K562 (cell line): ENCODE data around the gene ZBTB20. TPM values are rescaled to one million over a fixed set of nuclear protein-coding genes. Genes with fewer than 3 reads are reported as not detected.

Experiments
- ATAC-seq: fragments of 200-7000 bp; cut with Tn5 transposase; 3 replicates; pipeline ENCODE4 v1.9.1; 2020; ENCODE audit warnings: moderate library complexity
- BruUV-seq: library from RNA; stranded (reverse); fragments of 400-500 nt; replicated peaks from 2 replicates; lab custom pipeline; 2021; lab: Mats Ljungman, UMichigan
- CTCF ChIA-PET: fragments of 300-600 bp; formaldehyde crosslinking; extraction: SDS; loops from one replicate; lab custom pipeline; 2021; ENCODE audit warnings: low intra/inter-chr PET ratio; lab: Yijun Ruan, JAX
- POLR2A ChIA-PET: fragments of 300-600, 350-650 bp; sonication (Branson Sonifier 250); formaldehyde crosslinking; extraction: SDS; loops from one replicate; lab custom pipeline; 2021; ENCODE audit warnings: antibody characterized with exemption, inconsistent platforms; lab: Yijun Ruan, JAX
- DNase-seq, 4 experiments: peaks; one replicate each; pipeline versions ENCODE4 v3.0.0 to v3.0.0-alpha.2; 2011 to 2018; ENCODE audit warnings: low spot score in 3 of 4, mixed read lengths in 3 of 4; ENCODE audit errors: extremely low read depth in 1 of 4
- FAIRE-seq: peaks from 2 replicates; lab custom pipeline; 2011; peaks lifted over from hg19 to GRCh38; lab: Jason Lieb, UNC
- H2AFZ ChIP-seq: 2 replicates; pipeline ENCODE4 v1.6.0; 2011; ENCODE audit warnings: low read depth, low read length, control low read depth, inconsistent platforms
- H3K27ac ChIP-seq: fragments of 200-600 bp; 3 replicates; pipeline ENCODE4 v1.8.0; 2011; ENCODE audit warnings: low read depth, mild to moderate bottlenecking, control low read depth, inconsistent platforms, low read length, moderate library complexity, mixed read lengths; ENCODE audit errors: extremely low read depth
- H3K27me3 ChIP-seq, 2 experiments: fragments of 300-600 bp in 1 of 2; 2 replicates in 1 of 2; 3 replicates in 1 of 2; pipeline versions ENCODE4 v1.6.0 to v1.8.0; 2011; ENCODE audit warnings: inconsistent platforms in 2 of 2, low read length in 2 of 2, mild to moderate bottlenecking in 1 of 2, mixed read lengths in 1 of 2, moderate library complexity in 1 of 2; ENCODE audit not compliant: control insufficient read depth in 2 of 2, insufficient read depth in 2 of 2
- H3K36me3 ChIP-seq: fragments of 300-600 bp; 3 replicates; pipeline ENCODE4 v1.8.0; 2011; ENCODE audit warnings: mild to moderate bottlenecking, low read length, inconsistent platforms; ENCODE audit not compliant: control insufficient read depth, insufficient read depth
- H3K4me1 ChIP-seq, 2 experiments: fragments of 200-600 bp in 1 of 2; replicated peaks in 1 of 2; 2 replicates in 1 of 2; 3 replicates in 1 of 2; pipeline versions ENCODE4 v1.5.1 to v1.8.0; 2011; ENCODE audit warnings: inconsistent platforms in 2 of 2, low read length in 2 of 2, mild to moderate bottlenecking in 1 of 2, mixed read lengths in 1 of 2, moderate library complexity in 1 of 2; ENCODE audit not compliant: control insufficient read depth in 2 of 2, insufficient read depth in 2 of 2
- H3K4me2 ChIP-seq: 2 replicates; pipeline ENCODE4 v1.6.1; 2011; ENCODE audit warnings: low read length, control low read depth, inconsistent platforms, mixed read lengths; ENCODE audit not compliant: insufficient read depth
- H3K4me3 ChIP-seq: fragments of 200-600 bp; sonication (generic), shearing (Covaris generic); 2 replicates; pipeline ENCODE4 v1.5.1; 2016; ENCODE audit warnings: control low read depth, inconsistent platforms
- H3K79me2 ChIP-seq: fragments of 200-600 bp; 3 replicates; pipeline ENCODE4 v1.8.0; 2011; ENCODE audit warnings: low read length, inconsistent platforms; ENCODE audit not compliant: control insufficient read depth, insufficient read depth
- H3K9ac ChIP-seq, 2 experiments: 2 replicates each; pipeline versions ENCODE4 v1.6.0 to v1.6.1; 2011; ENCODE audit warnings: low read depth in 2 of 2, low read length in 2 of 2, control low read depth in 1 of 2, inconsistent platforms in 1 of 2, mild to moderate bottlenecking in 1 of 2, mixed read lengths in 1 of 2; ENCODE audit not compliant: insufficient read depth in 1 of 2
- H3K9me1 ChIP-seq: one replicate; pipeline ENCODE4 v1.6.0; 2011; ENCODE audit warnings: inconsistent platforms, mild to moderate bottlenecking, low read length, moderate library complexity; ENCODE audit not compliant: control insufficient read depth, insufficient read depth
- H3K9me3 ChIP-seq: replicated peaks from 2 replicates; pipeline ENCODE4 v1.5.1; 2011; ENCODE audit warnings: low read depth, low read length, inconsistent platforms; ENCODE audit not compliant: control insufficient read depth, insufficient read depth
- H4K20me1 ChIP-seq: replicated peaks from 2 replicates; pipeline ENCODE4 v1.6.1; 2011; ENCODE audit warnings: low read length, inconsistent platforms, mixed read lengths; ENCODE audit not compliant: control insufficient read depth, insufficient read depth
- GTF2F1 ChIP-seq: IDR thresholded peaks from 2 replicates; pipeline ENCODE4 v1.6.1; 2011; ENCODE audit warnings: low read depth, low read length, improper control_type of control experiment
- NFATC3 ChIP-seq: fragments of 450-650 bp; IDR thresholded peaks from 2 replicates; pipeline ENCODE4 v1.6.1; 2017; ENCODE audit warnings: mild to moderate bottlenecking
- PHB ChIP-seq: fragments of 250-450 bp; sonication (Bioruptor Pico); IDR thresholded peaks from 2 replicates; pipeline ENCODE4 v1.5.0; 2021
- TCF7 ChIP-seq: sonication (generic); IDR thresholded peaks from 2 replicates; pipeline ENCODE4 v1.6.1; 2016; ENCODE audit warnings: antibody characterized with exemption, borderline replicate concordance
- TRIM24 ChIP-seq, 2 experiments: fragments of 450-650 bp; IDR thresholded peaks; 2 replicates each; pipeline ENCODE4 v1.6.1; 2016
- WGBS: fragments of 100-300 bp; shearing (Covaris generic); methylation state at CpG from one replicate; pipeline ENCODE4 v1.1.6; 2016; ENCODE audit warnings: low coverage, mixed read lengths; ENCODE audit not compliant: insufficient coverage; ENCODE audit errors: missing lambda C conversion rate; 5-methylcytosine and 5-hydroxymethylcytosine counted together
- in situ Hi-C: fragments of 300-500 bp; cut with MboI; formaldehyde crosslinking; loops from 4 replicates; pipeline ENCODE4 v1.15.0; 2018; ENCODE audit warnings: inconsistent platforms, mixed read lengths
- intact Hi-C: fragments of 100-400 bp; cut with micrococcal nuclease; formaldehyde crosslinking; loops from 2 replicates; pipeline ENCODE4 v1.14.2; 2022
- polyA plus RNA-seq, 8 experiments: library from polyadenylated mRNA; depleted of rRNA in 4 of 8; stranded (reverse) in 5 of 8; unstranded in 3 of 8; fragments of >200 nt; fragmentation: Nextera tagmentation in 2 of 8; fragmentation: Illumina TruSeq in 1 of 8; extraction: Ambion mirVana in 2 of 8; extraction: Trizol in 1 of 8; gene quantifications; 2 replicates each; pipeline versions ENCODE4 v1.2.1 to v1.2.3, GENCODE V29; 2011 to 2014; ENCODE audit warnings: inconsistent platforms in 1 of 8, missing spikeins in 1 of 8
- total RNA-seq, 7 experiments: library from RNA; depleted of rRNA in 6 of 7; stranded (reverse); fragments of >200 nt in 6 of 7; fragmentation: Illumina TruSeq in 2 of 7; extraction: Trizol in 2 of 7; gene quantifications; 2 replicates each; pipeline versions ENCODE4 v1.2.1 to v1.2.3, GENCODE V29; 2011 to 2021; ENCODE audit warnings: low replicate concordance in 1 of 7
- TF ChIP-seq, protein P1 (sequence below): fragments of 450-650 bp; formaldehyde crosslinking; IDR thresholded peaks from 2 replicates; pipeline ENCODE4 v1.4.0; 2020; ENCODE audit warnings: mild to moderate bottlenecking, moderate library complexity
- TF ChIP-seq, protein P2 (sequence below): fragments of 150-350 bp; IDR thresholded peaks from 2 replicates; pipeline ENCODE4 v1.6.1; 2014; ENCODE audit warnings: low read depth, mild to moderate bottlenecking, low read length, borderline replicate concordance
- TF ChIP-seq, protein P3 (sequence below): fragments of 250-450 bp; sonication (Bioruptor Pico); IDR thresholded peaks from 2 replicates; pipeline ENCODE4 v1.4.0; 2020

Gene ZBTB20
- total and polyA plus RNA-seq, 9 of the 15 experiments (the other 6 are each of a cell fraction or from before 2014, with no cell fraction given) = 0.17 to 1.7 (median 0.45) TPM

DNA sequence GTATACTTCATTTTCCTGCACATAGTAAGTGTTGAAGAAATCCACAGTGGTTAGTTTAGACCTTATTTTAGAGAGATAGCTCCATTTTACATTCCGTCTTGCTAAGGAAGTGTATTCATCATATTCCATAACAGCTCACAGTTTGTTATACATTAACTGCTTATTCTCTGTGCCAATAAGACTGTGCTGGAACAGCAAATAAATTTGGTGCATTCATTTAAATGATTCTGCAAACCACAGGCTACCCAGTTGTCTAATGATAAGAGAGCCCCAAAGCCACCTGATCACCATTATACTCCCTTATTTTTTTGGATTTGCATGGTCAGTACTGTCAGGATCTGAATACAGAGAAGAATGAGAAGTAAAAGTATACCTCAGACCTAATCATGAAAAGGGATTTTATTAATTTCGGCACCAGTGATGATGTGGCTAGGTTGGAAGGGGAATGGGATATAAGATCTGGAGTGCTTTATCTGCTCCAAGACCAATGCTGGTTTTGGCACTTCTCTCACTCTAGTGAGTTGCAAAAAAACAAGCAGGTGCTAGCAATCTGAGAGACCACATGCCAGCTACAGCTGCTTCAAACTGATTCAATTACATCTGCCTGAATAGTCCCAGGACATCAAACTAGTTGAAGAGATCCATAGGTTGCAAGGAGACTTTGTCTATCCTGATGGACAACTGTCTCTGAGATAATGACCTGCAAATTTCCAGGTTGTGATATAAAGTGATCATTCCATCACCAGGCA lies 254.8 kb downstream of the ZBTB20 start:
- DNase-seq (no peak), ATAC-seq (no peak), FAIRE-seq (no peak)
- ChIA-PET POLR2A (no interaction called here), CTCF (no interaction called here)
- H3K27me3 ChIP-seq = no peaks in the 10 kb centered on the region
- H3K4me1 ChIP-seq = no peaks in the 10 kb centered on the region
- no peak overlapping the region for H3K4me3 ChIP-seq
- no peak overlapping the region for H3K4me2 ChIP-seq
- H3K9ac ChIP-seq = no peak overlapping the region
- no peaks in the 10 kb centered on the region for H3K9me1 ChIP-seq
- BruUV-seq = no TSS peak
- WGBS = 23% methylated on average over 2 of the region's 2 CpGs
- H2AFZ ChIP-seq = no peak overlapping the region
- TF ChIP-seq PHB (no peak), NFATC3 (no peak), TCF7 (no peak), TRIM24 (IDR thresholded peaks at IDR 0.05) (no peak), GTF2F1 (no peak)
- TF ChIP-seq, protein P1, sequence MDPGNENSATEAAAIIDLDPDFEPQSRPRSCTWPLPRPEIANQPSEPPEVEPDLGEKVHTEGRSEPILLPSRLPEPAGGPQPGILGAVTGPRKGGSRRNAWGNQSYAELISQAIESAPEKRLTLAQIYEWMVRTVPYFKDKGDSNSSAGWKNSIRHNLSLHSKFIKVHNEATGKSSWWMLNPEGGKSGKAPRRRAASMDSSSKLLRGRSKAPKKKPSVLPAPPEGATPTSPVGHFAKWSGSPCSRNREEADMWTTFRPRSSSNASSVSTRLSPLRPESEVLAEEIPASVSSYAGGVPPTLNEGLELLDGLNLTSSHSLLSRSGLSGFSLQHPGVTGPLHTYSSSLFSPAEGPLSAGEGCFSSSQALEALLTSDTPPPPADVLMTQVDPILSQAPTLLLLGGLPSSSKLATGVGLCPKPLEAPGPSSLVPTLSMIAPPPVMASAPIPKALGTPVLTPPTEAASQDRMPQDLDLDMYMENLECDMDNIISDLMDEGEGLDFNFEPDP = no peak
- TF ChIP-seq, protein P2, sequence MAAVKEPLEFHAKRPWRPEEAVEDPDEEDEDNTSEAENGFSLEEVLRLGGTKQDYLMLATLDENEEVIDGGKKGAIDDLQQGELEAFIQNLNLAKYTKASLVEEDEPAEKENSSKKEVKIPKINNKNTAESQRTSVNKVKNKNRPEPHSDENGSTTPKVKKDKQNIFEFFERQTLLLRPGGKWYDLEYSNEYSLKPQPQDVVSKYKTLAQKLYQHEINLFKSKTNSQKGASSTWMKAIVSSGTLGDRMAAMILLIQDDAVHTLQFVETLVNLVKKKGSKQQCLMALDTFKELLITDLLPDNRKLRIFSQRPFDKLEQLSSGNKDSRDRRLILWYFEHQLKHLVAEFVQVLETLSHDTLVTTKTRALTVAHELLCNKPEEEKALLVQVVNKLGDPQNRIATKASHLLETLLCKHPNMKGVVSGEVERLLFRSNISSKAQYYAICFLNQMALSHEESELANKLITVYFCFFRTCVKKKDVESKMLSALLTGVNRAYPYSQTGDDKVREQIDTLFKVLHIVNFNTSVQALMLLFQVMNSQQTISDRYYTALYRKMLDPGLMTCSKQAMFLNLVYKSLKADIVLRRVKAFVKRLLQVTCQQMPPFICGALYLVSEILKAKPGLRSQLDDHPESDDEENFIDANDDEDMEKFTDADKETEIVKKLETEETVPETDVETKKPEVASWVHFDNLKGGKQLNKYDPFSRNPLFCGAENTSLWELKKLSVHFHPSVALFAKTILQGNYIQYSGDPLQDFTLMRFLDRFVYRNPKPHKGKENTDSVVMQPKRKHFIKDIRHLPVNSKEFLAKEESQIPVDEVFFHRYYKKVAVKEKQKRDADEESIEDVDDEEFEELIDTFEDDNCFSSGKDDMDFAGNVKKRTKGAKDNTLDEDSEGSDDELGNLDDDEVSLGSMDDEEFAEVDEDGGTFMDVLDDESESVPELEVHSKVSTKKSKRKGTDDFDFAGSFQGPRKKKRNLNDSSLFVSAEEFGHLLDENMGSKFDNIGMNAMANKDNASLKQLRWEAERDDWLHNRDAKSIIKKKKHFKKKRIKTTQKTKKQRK = no peak
- TF ChIP-seq, protein P3, sequence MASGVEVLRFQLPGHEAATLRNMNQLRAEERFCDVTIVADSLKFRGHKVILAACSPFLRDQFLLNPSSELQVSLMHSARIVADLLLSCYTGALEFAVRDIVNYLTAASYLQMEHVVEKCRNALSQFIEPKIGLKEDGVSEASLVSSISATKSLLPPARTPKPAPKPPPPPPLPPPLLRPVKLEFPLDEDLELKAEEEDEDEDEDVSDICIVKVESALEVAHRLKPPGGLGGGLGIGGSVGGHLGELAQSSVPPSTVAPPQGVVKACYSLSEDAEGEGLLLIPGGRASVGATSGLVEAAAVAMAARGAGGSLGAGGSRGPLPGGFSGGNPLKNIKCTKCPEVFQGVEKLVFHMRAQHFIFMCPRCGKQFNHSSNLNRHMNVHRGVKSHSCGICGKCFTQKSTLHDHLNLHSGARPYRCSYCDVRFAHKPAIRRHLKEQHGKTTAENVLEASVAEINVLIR (CRISPR knock-in tag) = no peak
- in situ Hi-C loops (no loop called here), intact Hi-C loops (no loop called here)
- H4K20me1 ChIP-seq = no peaks in the 10 kb centered on the region
- H3K9me3 ChIP-seq = no peaks in the 10 kb centered on the region
- H3K79me2 ChIP-seq = no peaks in the 10 kb centered on the region
- no peaks in the 10 kb centered on the region for H3K36me3 ChIP-seq
- no peak overlapping the region for H3K27ac ChIP-seq
